ENCODE measurements around the gene NELFCD.
"Not testable (repeated sequence)": the region's sequence is repeated elsewhere in the genome, so short reads cannot be mapped to it uniquely, and the experiment has no call there.

NELFCD gene

GRCh38 chr20:59027741-59028320, 46.8 kb downstream of the NELFCD start:
- DNase-seq: no peak

GRCh38 chr20:59028812-59029211, 47.8 kb downstream of the NELFCD start:
- DNase-seq: no peak

DNA sequence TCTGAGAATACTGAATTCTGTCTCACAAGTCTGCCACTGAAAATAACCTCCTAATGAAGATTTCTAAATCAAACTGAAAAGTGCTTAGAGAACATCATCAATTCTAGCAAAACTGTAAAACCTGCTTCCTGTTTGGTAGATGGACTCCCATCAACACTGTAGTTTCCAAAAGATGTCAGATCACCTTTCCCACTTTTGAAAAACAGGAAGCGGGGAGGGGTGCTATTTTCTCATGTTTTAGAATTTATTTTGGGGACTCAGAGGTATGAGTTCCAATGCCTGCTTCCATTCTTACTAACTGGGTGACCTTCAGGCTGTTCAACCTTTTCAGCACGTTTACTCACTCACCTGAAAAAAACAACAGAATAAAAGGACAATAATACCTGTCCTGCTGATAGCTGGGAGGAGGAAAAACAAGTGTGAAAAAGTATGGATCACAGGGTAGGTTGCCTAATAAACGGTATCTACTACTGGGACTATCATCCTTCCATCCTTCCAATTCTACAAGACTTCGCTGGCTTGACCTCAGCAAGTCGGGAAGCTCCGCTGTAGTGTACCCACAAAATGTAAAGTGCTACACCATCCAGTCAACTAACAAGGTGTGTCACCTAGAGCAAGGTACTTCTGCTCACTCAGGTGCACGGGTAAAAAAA, 50.0 kb downstream of the NELFCD start:
- no peak for DNase-seq

DNA sequence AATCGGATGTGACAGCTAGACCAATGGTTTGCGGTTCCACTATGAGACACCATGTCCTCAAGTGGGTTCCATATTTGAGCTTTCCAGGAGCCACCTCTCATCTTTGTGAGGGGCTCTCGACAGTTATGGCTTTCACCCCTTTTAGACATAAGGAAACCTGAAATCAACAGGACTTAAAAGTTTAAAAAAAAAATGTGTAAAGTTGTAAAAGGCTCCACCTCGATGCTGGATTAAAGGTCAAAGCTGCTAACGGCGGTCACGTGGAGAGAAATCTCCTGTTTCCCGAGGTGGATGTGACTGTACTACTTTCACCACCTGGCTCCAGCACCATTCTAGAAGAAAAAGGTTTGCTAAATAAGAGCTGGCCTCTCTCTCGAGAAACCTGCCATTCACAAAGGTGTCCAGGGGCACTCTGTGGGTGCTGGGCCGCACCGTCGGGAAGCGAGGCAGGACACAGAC, 50.5 kb downstream of the NELFCD start:
- no peak for DNase-seq

GRCh38 chr20:59032023-59032712, 51.1 kb downstream of the NELFCD start, which contains the start of gene ATP5F1E:
Gene ATP5F1E (minus strand): TSS chr20:59032335. CDS start chr20:59032251, 84 bp downstream.
- DNase-seq: peak; percentile 86 to 97 (median 90)

- no peak for DNase-seq
Observed at GRCh38 chr20:59032713-59033059, 51.6 kb downstream of the NELFCD start.

GRCh38 chr20:59033093-59033492, 52.0 kb downstream of the NELFCD start:
- DNase-seq: no peak

GRCh38 chr20:59033616-59034165, 52.6 kb downstream of the NELFCD start:
- no peak for DNase-seq

- DNase-seq: no peak
Observed at GRCh38 chr20:59035381-59035780, 54.3 kb downstream of the NELFCD start.

DNA sequence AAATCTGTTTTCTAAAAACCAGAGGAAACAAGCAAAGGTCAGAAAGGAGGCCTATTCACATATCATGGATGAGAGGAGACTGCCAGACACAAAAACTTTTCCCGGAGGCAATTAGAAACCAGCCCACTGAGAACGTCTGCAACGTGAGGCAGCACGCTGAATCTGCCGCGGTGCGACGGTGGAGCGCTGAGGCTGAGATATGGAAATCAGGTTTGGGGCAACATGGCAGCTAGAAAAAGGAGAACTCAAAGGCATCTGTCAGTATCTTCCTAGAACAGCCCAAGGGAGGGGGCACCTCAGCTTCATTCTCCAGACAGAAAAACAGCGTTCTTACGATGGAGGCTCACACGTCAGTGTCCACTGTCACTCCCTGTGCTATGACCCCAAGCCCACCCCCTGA, 56.3 kb downstream of the NELFCD start:
- DNase-seq: no peak

DNA sequence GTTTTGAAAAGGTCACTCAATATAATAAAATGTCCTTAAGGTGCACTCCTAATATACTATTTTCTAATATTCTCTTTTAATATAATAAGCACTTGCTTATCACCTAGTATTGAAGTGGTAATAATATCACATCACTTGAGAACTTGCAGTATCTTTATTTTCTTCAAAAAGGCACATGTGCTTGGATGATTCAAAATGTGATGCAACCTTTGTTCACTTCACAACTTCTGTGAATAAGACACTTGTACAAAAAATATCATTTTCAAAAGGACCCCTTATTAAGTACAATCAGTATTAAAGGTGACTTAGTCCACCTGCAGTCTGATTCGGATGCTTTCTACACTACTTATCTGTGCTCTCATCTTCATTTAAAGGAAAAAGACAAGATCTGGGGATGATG, 58.2 kb downstream of the NELFCD start:
- no peak for DNase-seq

DNA sequence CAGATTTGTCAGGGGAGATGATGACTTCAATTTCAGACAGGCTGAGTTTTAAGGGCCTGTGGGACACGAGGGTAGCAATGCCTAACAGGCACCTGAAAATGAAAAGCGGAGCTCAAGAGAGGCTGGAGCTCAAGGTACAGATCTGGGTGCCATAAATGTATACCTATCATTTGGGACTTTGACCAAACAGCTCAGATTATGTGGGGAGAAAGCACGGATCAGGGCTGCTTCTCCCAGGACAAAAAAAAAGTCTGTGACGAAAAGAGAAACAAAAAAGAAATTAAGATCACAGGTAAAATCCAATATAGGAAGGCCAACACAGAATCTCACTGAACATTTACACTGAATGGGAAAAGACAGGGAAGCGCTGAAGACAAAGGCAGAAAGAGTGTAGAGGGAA, 59.6 kb downstream of the NELFCD start:
- no peak for DNase-seq

GRCh38 chr20:59041487-59041886, 60.4 kb downstream of the NELFCD start:
- not testable (repeated sequence) for DNase-seq

DNA sequence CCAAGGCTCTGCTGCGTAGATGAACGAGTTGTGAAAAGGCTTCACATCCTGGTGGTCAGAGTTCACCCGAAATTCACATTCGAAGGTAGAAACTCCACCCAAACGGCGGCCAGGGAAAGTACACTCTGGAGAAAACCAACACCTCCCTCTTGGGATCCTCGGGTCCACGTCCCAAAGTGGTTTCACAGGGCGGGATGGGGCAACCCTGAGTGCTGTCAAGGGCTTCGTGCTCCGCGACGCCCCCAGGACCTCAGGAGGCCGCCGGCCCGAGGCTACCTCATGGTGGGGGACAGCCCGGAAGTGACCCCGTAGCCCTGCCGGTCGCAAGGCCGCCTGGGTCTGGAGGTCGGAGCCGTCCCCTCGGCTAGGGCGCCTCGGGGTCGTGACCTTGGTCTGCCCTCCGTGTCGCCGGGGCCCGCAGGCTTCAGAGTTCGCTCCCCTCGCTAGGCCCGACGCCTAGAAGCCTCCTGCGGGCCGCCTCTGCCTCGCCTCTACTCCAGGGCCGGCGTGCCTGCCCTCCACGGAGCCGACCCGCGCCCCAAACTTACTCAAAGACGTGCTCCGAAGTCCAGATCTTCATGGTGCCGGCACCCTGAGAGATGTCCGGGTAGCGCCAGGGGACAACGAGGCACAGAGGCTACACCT, 61.2 kb downstream of the NELFCD start, which contains the start of gene PRELID3B:
PRELID3B (minus strand) TSS at position 636 of the 645 bp plus-strand sequence; CDS start at position 580, 56 bp downstream.
- DNase-seq: peak in 1 of 4 experiments; percentile 44

DNA sequence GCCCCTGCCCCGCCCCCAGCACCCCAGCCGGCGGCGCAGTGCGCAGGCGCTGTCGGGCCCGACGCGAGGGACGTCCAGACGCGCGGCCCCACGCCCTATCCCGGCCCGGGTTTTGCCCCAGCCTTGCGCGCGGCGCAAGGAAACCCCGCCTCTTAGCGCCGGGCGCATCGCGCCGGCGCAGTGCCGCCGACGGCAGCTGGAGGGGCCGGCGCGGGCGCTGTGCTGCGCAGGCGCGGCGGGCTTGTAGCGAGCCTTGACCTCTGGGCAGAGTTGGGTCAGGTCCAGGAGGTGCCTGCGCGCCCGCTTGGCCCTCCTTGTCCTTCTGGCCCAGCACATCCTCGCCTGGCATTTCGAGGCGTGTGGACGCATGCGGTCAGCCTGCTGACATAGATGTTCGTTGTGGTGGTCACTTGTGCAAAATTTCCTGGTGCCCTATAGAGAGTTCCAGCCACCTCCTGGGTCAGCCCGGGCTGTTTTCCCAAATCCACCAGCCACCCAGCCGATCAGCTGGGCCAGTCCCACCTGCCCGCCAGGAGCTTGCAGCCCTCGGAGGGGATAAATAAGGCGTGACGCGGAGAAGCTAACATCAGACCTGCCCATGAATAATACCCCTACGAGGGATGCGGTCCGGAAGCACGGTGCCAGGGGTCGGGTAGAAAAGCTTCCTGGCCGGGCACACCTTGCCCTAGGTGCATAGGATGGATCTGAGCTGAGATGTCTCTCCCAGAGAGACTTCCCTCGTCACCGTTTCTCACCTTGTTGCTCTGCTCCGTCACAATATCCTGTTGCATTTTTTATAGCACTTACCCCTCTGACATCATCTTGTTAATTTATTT, 62.0 kb downstream of the NELFCD start:
- peak; percentile 83 to 93 (median 86) for DNase-seq

DNA sequence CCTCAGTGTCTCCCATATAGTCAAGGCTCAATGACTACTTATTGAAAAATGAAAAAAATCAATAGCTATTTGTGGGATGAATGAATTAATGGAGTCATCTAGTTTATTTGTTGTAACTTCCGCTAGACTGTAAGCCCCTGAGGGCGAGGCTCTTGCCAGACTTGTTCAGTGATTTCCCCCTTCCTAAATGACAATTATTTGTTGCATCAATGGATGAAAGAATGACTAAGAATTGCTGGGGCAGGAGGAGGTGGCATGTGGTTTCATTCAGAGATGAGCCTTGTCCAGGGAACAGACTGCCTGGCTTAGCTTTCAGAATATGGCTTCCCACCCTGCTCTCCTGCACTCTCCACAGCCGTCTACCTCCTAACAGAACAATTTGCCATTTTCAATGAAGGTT, 62.6 kb downstream of the NELFCD start:
- DNase-seq: no peak

- DNase-seq: no peak
Observed at GRCh38 chr20:59044295-59044694, 63.2 kb downstream of the NELFCD start.

Measured in activated naive CD4-positive, alpha-beta T cell (primary cell).